HepG2 (cell line): ENCODE results near the gene AHNAK. TPM values are rescaled to one million over a fixed set of nuclear protein-coding genes. Genes with fewer than 3 reads are reported as not detected.
A peak's percentile ranks its signal among the peaks of the same experiment; 100 is the strongest.

Experiments used
- AGO1 ChIP-seq: fragments of 200-400 bp; formaldehyde crosslinking; IDR thresholded peaks from 2 replicates; pipeline ENCODE4 v1.6.1; 2017; ENCODE audit warnings: mild to moderate bottlenecking, low read depth, low read length, moderate library complexity; ENCODE audit not compliant: poor library complexity, severe bottlenecking
- GLI4 ChIP-seq: sonication (generic); formaldehyde crosslinking; IDR thresholded peaks from 2 replicates; pipeline ENCODE4 v1.5.1; 2020; ENCODE audit warnings: missing genetic modification reagents, mild to moderate bottlenecking, moderate library complexity, borderline replicate concordance
- HNF4A ChIP-seq: sonication (generic); formaldehyde crosslinking; IDR thresholded peaks from 2 replicates; pipeline ENCODE4 v1.4.0; 2020; ENCODE audit warnings: missing genetic modification reagents
- KDM4B ChIP-seq: sonication (generic); formaldehyde crosslinking; IDR thresholded peaks from 2 replicates; pipeline ENCODE4 v1.4.0; 2020; ENCODE audit warnings: missing genetic modification reagents
- KLF9 ChIP-seq: IDR thresholded peaks from 2 replicates; pipeline ENCODE4 v1.6.1; 2016; ENCODE audit warnings: low read depth
- MXI1 ChIP-seq: IDR thresholded peaks from 3 replicates; pipeline ENCODE4 v1.6.1; 2012; ENCODE audit warnings: low read depth, low read length, inconsistent platforms, borderline replicate concordance
- NONO ChIP-seq, 2 experiments: fragments of 450-650 bp in 1 of 2; sonication (generic) in 1 of 2; formaldehyde crosslinking in 1 of 2; IDR thresholded peaks in 1 of 2; conservative IDR thresholded peaks in 1 of 2; 2 replicates each; pipeline versions ENCODE4 v1.6.1 to v1.8.0; 2017 to 2022; ENCODE audit warnings: mild to moderate bottlenecking in 1 of 2, missing genetic modification reagents in 1 of 2, moderate library complexity in 1 of 2
- POLR2A ChIP-seq, 2 experiments: IDR thresholded peaks; 2 replicates each; pipeline ENCODE4 v1.6.1; 2011; ENCODE audit warnings: low read depth in 2 of 2, low read length in 2 of 2, mild to moderate bottlenecking in 1 of 2, moderate library complexity in 1 of 2; ENCODE audit not compliant: insufficient read depth in 1 of 2
- RAD51 ChIP-seq: fragments of 450-650 bp; IDR thresholded peaks from 2 replicates; pipeline ENCODE4 v1.6.1; 2016; ENCODE audit warnings: borderline replicate concordance
- RERE ChIP-seq: IDR thresholded peaks from 2 replicates; pipeline ENCODE4 v1.6.1; 2016; ENCODE audit warnings: low read depth, missing genetic modification reagents, missing compliant biosample characterization
- SP1 ChIP-seq, 2 experiments: fragments of 450-650 bp in 1 of 2; sonication (generic) in 1 of 2; formaldehyde crosslinking in 1 of 2; IDR thresholded peaks; 2 replicates each; pipeline versions ENCODE4 v1.4.0 to v1.6.1; 2016 to 2020; ENCODE audit warnings: missing genetic modification reagents in 1 of 2
- SSRP1 ChIP-seq: IDR thresholded peaks from 2 replicates; pipeline ENCODE4 v1.6.1; 2016; ENCODE audit warnings: control low read depth
- TFE3 ChIP-seq: IDR thresholded peaks from 2 replicates; pipeline ENCODE4 v1.6.1; 2016
- ZBTB1 ChIP-seq: sonication (generic); formaldehyde crosslinking; IDR thresholded peaks from 2 replicates; pipeline ENCODE4 v1.4.0; 2020; ENCODE audit warnings: missing genetic modification reagents, borderline replicate concordance
- ZFP41 ChIP-seq: sonication (generic); formaldehyde crosslinking; IDR thresholded peaks from 2 replicates; pipeline ENCODE4 v1.4.0; 2020; ENCODE audit warnings: mild to moderate bottlenecking, missing genetic modification reagents, borderline replicate concordance
- ZMAT3 ChIP-seq: sonication (generic); formaldehyde crosslinking; conservative IDR thresholded peaks from 2 replicates; pipeline ENCODE4 v1.7.0; 2021; ENCODE audit warnings: missing genetic modification reagents
- ZNF350 ChIP-seq: sonication (generic); formaldehyde crosslinking; IDR thresholded peaks from 2 replicates; pipeline ENCODE4 v1.4.0; 2020; ENCODE audit warnings: mild to moderate bottlenecking, low read depth, missing genetic modification reagents, borderline replicate concordance
- ZNF496 ChIP-seq: sonication (generic); formaldehyde crosslinking; IDR thresholded peaks from 2 replicates; pipeline ENCODE4 v1.8.1; 2023; ENCODE audit warnings: mild to moderate bottlenecking, moderate library complexity, missing genetic modification reagents; ENCODE audit not compliant: insufficient replicate concordance
- ZNF841 ChIP-seq: sonication (generic); formaldehyde crosslinking; IDR thresholded peaks from 2 replicates; pipeline ENCODE4 v1.8.1; 2023; ENCODE audit warnings: missing genetic modification reagents, borderline replicate concordance
- ZSCAN9 ChIP-seq: IDR thresholded peaks from 2 replicates; pipeline ENCODE4 v1.6.1; 2016; ENCODE audit warnings: borderline replicate concordance
- polyA plus RNA-seq, 8 experiments: library from polyadenylated mRNA; depleted of rRNA in 3 of 8; stranded (reverse) in 7 of 8; unstranded in 1 of 8; fragments of >200 nt; fragmentation: Illumina TruSeq in 4 of 8; extraction: Trizol in 4 of 8; gene quantifications; 2 replicates each; pipeline versions ENCODE4 v1.2.1 to v1.2.3, GENCODE V29; 2011 to 2016; ENCODE audit warnings: low read depth in 4 of 8, missing spikeins in 1 of 8, mixed read lengths in 1 of 8; ENCODE audit not compliant: insufficient read depth in 1 of 8
- total RNA-seq, 5 experiments: library from RNA; depleted of rRNA; stranded (reverse); fragments of >200 nt; fragmentation: Illumina TruSeq; extraction: Trizol; gene quantifications; 2 replicates each; pipeline ENCODE4 v1.2.3, GENCODE V29; 2016; ENCODE audit warnings: low read depth in 1 of 5
- TF ChIP-seq, protein P1 (sequence below): IDR thresholded peaks from 2 replicates; pipeline ENCODE4 v1.6.1; 2012; ENCODE audit warnings: low read depth, low read length, improper control_type of control experiment

AHNAK gene
- total and polyA plus RNA-seq, 2 of the 13 experiments (the other 11 are each of a cell fraction or from before 2014, with no cell fraction given): 23.4 to 25.0 TPM

DNA sequence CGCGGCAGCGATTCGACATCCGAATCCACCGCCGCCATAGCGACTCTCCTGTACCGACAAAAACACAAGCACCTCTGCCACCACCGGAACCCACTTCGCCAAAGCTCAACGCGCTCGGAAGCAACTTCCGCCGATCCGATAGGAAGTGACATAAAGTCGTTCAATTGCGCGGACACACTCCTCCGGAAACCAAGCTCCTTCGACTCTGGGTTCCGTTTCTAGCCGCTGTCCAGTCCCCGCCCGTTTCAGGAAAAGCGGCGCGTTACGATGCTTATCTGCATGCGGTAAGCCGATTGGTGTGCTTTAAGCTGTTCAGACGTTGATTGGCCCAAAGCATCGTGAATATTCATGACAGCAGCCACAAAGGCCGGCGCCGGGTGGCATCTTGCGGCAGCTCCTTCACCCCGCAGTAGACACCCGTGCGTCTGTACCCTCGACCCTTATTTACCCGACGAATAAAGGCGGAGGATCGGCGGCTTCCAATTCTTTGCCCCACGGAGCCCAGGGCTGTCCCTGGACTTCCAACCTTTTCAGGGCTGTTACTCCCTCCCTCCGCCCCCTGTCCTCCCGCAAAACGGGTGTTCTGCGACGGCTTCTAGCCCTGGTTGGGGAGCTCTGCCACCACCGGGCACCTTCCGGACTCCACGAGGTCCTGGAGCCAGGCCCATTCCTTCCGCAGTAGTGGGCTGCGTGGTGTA is 45.0 kb upstream of the AHNAK start, which contains the start of gene TUT1 (continued):
- TF ChIP-seq KDM4B (CRISPR knock-in tag) (peak; percentile 86; the same call in 1 of the 2 replicates), SP1 (IDR thresholded peaks at IDR 0.05) (no peak), SP1 (CRISPR knock-in tag; IDR thresholded peaks at IDR 0.05) (peak; percentile 91), RERE (CRISPR knock-in tag) (0 out of 2 replicates have a peak, but pooled peaks have one; percentile 18), ZSCAN9 (CRISPR knock-in tag) (peak; percentile 76), HNF4A (CRISPR knock-in tag) (no peak), ZBTB1 (no peak), AGO1 (peak; percentile 83), ZNF841 (0 out of 2 replicates have a peak, but pooled peaks have one; percentile 51), ZFP41 (no peak), NONO (IDR thresholded peaks at IDR 0.05) (no peak), NONO (CRISPR knock-in tag; conservative IDR thresholded peaks at IDR 0.05) (peak; percentile 96), SSRP1 (CRISPR knock-in tag) (no peak), ZNF350 (CRISPR knock-in tag) (peak; percentile 95), RAD51 (no peak), POLR2A (IDR thresholded peaks at IDR 0.05; ENCODE audit: insufficient read depth in 1 of 2, low read depth in 2 of 2, low read length in 2 of 2) (peak; percentile 96 to 97), TFE3 (CRISPR knock-in tag) (0 out of 2 replicates have a peak, but pooled peaks have one; percentile 27), ZMAT3 (CRISPR knock-in tag) (0 out of 2 replicates have a peak, but pooled peaks have one; percentile 61), KLF9 (CRISPR knock-in tag) (peak; percentile 87), ZNF496 (CRISPR knock-in tag) (no peak), MXI1 (peak; percentile 83; the same call in 2 of the 3 replicates), GLI4 (CRISPR knock-in tag) (no peak; the same call in 1 of the 2 replicates)
- TF ChIP-seq, protein P1, sequence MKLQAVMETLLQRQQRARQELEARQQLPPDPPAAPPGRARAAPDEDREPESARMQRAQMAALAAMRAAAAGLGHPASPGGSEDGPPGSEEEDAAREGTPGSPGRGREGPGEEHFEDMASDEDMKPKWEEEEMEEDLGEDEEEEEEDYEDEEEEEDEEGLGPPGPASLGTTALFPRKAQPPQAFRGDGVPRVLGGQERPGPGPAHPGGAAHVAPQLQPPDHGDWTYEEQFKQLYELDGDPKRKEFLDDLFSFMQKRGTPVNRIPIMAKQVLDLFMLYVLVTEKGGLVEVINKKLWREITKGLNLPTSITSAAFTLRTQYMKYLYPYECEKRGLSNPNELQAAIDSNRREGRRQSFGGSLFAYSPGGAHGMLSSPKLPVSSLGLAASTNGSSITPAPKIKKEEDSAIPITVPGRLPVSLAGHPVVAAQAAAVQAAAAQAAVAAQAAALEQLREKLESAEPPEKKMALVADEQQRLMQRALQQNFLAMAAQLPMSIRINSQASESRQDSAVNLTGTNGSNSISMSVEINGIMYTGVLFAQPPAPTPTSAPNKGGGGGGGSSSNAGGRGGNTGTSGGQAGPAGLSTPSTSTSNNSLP: peak; percentile 83
